Measurements from ENCODE around the gene REPIN1.

DNA sequence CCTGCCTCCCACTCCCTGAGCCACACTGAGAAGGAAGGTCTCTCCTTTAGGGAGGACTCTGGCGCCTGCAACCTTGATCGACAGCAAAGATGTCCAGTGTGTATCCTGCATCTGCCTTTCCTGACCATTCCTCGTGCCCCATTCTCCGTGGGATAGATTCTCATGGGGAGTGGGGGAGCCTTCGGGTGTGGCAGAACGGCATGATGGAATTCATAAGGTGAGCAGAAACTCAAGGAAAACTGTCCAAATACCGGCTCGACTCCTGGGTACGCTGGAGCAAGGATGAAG lies 26.6 kb upstream of the REPIN1 start:
- TF ChIP-seq, protein P1, sequence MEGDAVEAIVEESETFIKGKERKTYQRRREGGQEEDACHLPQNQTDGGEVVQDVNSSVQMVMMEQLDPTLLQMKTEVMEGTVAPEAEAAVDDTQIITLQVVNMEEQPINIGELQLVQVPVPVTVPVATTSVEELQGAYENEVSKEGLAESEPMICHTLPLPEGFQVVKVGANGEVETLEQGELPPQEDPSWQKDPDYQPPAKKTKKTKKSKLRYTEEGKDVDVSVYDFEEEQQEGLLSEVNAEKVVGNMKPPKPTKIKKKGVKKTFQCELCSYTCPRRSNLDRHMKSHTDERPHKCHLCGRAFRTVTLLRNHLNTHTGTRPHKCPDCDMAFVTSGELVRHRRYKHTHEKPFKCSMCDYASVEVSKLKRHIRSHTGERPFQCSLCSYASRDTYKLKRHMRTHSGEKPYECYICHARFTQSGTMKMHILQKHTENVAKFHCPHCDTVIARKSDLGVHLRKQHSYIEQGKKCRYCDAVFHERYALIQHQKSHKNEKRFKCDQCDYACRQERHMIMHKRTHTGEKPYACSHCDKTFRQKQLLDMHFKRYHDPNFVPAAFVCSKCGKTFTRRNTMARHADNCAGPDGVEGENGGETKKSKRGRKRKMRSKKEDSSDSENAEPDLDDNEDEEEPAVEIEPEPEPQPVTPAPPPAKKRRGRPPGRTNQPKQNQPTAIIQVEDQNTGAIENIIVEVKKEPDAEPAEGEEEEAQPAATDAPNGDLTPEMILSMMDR (IDR thresholded peaks at IDR 0.05; ENCODE audit: low read depth, low read length) = no peak
- no peak for TF ChIP-seq EZH2phosphoT487 (IDR thresholded peaks at IDR 0.05; ENCODE audit: low read depth)

Data from OCI-LY3 (cell line).